ENCODE results near the gene DDX51.

DDX51 gene

DNA sequence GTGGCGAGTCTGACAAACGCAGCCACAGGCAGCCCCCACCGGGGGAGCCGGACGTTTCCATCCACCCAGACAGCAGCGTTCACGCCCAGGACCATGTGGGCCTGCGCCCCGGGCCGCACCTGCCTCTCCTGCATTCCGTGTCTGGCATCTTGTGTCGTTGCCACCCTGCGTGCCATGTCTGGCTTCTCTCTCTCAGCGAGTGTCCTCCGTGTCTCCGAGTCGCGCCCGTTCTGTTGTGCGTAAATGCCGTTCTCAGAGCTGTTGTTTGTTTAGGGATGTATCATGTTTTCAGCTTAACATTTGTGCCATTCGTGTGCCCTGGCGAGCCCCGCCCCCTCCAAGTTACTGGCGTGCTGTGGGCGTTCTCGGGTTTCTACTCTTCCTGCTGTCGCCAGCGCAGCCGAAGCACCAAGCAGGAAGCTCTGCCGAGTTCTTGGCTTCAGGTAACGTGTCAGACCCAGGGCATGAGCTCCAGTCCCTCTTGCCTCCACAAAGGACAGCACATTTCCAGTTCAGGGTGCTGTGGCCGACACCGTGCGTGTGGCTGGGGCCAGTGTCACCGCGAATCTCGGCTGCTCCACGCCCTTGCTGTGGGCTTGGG, 34.8 kb upstream of the DDX51 start:
- peak; percentile 53 for DNase-seq (ENCODE audit: low read depth)

DNA sequence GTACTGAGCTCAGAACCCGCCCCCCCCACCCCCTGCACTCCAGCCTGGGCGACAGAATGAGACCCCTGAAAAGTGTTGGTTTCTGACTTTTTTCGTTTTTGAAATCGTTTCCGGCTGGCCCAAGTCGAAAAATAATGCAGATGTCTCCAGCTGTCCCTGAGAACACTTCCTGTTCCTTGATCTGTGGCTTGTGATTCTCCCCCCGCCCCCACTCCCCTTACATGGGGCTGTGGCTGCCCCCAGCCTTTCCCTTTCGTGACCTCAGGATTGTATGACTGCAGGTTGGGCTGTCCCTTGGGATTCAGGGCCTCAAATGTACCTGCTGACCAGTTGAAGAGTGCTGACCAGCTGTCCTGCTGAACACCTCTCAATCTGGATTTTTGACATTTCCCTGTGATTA, 34.2 kb upstream of the DDX51 start:
- DNase-seq (ENCODE audit: low read depth): no peak

DNA sequence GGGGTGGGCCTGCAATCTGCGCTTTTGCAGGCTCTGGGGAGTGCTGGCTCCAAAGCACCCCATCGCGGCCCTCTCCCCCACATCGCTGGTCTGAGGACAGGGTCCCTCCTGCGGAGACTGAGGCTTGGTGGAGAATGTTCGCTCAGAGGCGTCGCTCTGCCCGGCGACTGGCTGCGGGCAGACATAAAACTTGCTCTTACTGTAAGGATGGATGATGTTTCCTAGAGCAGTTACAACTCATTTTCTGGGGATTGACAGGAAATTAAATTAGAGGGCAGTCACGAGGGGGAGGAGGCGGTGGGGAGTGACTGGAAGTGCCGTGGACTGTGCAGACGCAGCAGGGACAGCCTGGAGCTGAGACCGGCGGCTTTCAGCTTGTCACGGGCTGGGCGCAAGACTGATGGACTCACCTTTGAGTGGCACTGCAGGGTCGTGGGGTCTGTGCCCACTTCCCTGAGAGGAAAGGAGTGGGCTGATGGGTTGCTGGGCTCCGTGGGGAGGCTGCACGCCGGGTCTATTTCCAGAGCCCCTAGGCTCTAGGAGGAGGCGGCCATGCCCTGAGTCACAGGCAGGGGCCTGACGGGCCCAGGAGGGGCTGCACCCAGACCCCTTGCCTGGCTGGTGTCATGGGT, 32.9 kb upstream of the DDX51 start:
- no peak for DNase-seq (ENCODE audit: low read depth)

DNA sequence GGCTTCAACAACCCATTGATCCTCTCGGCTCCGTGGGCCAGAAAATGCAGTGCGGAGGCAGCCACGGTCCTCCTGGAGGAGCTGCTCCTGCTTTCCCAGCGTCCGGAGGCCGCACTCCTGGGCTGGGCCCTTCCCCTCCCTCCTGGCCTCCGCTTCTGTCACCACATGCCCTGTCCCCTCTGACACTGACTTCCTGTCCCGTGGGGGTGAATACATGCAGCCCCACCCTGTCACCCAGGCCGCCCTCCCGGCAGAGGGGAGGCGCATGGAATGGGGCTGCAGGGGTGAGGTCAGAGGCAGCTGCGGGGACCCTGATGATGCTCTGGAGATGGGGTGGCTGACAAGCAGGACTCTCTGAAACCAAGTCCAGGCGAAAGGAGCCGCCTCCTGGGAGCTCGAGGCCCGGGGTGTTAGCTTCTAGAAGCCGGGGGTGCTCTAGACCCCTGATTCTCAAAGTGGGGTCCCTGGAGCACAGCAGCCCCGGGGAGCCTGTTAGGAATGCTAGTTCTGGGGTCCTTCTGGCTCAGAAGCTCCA, 32.3 kb upstream of the DDX51 start:
- no peak for DNase-seq (ENCODE audit: low read depth)

DNA sequence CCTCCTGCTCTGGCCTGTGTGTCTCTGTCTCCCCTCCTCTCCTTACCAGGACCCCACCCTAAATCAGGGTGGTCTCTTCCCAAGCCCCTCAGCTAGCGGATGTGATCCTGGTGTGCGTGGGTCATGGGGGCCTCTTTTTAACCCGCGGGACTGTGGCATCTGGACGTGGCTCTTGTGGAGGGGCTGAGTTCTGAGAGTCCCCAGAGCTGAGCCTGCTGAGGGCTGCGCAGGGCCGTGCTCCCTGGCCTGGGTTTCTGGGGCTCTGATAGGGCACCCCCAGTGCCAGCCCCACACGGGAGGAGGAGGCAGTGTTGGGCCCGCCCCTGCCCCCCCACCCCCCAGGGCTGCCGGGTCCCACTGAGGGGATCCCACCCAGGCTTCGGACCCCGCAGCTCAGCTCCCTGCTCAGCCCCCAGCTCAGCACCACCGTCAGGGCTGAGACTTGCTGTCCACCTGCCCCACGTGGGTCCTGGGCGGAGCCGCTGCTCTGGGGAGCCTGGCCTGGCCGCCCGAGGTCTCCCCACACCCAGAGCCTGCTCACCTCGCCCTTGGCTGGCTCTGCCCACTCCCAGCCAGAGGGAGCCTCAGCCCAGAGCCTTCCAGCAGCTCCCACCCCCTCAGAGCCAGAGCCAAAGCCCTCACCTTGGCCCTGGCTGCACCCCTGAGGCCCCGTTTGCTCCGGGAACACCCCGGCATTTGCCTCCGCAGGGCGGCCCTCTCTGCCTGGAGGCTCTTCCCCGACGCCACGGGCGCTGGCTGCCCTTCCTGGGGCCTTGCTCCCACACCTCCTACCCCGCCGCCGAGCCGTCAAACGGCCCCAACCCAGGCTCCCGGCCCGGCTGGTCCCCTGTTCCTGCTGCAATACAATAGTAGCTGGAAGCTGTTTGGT, 31.6 kb upstream of the DDX51 start:
- no peak for DNase-seq (ENCODE audit: low read depth)

DNA sequence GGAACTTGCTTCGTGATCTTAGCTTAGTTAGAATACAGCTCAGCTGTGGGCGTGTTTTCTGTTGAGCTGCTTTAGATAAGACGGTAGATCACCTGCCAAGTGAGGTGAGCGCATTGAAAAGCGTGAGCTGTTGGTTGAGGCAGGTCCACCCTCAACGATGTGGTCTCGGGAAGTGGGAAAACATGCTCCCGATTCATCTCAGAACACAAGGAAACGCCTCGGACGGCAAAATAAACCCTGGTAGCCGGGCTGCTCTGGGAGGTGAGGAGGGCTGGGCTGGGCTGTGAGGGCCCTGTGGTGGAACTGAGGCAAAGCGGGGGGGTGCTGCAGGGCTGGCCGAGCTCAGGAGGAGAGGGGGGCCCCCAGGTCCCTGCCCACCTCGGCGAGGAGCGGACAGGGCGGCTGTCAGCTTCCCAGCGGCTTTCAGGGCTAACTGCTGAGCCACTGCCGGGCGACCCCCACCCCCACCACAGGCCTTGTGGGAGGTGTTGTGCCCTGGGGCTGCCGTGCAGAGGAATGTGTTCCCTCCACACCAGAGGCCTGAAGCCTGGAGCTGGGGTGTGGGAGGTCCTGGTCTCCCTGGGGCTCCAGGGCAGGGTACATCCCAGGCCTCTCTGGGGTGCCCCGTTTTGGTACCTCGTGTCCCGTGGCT, 30.8 kb upstream of the DDX51 start:
- DNase-seq (ENCODE audit: low read depth): no peak

DNA sequence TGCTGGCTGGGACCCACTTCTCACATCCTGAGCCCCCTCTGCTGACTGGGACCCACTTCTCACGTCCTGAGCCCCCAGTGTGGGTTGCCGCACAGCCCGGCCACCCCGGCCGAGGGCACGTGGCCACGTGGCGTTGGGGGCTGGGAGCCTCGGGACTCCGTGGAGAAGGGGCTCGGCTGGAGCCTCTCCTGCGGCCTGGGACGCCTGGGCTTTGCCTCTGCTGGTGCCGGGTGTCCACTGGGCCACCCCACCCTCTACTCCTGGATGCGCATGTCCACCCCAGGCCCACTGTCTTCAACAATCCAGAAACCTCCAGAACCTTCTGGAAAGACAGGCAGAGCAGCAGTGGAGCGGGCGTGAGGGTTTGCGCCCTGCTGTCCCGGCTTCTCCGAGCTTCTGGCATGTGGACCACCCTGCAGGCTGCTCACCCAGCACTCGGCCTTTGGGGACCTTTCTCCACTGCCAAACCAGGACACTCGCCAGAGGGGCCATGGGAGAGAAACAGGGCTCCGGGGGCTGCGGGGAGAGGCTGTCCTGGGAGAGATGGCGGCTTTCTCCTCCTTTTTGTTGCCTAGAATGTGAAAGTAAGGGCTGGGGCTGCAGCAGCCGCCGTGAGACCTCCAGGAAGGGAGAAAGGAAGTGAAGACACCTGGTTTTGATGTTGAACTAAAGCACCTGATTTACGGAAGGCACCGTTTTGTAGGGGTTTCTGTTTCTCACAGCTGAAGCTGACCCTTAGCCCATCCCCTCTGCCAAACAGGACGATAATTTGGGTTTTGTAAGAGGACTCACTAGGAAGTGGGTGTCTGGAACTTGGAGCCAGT, 30.1 kb upstream of the DDX51 start:
- no peak for DNase-seq (ENCODE audit: low read depth)

DNA sequence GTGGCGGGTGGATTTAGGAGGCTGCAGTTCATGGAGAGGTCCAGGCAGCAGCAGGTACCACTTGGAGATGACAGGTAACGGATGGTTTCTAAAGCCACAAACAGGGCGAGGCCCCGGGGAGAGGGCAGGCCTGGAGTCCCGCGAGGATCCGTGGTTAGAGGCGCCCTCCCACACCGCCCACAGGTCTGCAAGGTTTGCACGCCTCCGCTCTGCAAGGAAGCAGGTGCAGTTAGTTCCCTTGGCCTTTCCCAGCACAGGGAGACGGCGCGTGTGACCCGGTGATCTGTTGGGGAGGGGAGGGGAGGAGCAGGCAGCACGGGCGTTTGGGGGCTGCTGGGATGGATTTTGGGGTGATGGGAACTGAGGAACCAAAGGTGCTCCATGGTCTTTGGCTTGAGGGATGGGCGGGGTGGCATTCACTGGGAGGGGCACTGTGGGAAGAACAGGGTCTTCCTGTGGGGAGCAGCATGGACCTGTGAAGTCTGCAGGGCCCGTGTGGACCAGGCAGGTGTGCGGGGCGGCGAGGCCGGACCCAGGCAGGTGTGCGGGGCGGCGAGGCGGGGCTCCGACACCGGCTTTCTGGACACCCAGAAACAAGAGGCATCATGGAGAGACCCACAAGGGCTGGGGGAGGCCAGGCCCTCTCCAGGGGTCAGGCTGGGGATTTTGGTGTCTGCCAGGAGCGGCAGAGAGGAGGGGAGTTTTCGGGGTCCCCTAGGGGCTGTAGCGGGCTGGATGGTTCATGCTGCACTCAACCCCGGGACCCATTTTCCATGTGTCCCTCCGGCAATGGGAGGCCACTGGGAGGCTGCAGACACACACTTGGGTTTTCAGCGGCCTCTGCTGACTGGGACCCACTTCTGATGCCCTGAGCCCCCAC, 29.3 kb upstream of the DDX51 start:
- DNase-seq (ENCODE audit: low read depth): no peak

DNA sequence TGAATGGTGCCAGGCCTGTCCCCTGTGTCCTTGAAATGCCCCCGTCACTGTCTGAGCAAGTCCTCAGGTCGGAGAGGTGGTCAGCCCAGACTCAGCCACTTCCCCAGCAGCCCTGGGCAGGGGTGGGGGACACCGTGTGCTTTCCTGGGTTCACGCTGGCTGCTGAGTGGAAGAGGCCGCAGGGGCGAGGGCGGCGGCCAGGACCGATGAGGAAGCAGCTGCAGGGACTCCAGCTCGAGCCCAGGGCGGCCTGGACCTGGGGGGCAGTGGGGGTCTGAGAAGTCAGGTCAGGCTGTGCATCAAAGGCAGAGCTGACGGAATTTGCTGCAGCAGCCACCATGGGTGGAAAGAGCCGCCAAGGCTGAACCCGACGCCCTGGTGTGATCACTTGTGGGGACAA, 28.5 kb upstream of the DDX51 start:
- DNase-seq (ENCODE audit: low read depth): no peak

DNA sequence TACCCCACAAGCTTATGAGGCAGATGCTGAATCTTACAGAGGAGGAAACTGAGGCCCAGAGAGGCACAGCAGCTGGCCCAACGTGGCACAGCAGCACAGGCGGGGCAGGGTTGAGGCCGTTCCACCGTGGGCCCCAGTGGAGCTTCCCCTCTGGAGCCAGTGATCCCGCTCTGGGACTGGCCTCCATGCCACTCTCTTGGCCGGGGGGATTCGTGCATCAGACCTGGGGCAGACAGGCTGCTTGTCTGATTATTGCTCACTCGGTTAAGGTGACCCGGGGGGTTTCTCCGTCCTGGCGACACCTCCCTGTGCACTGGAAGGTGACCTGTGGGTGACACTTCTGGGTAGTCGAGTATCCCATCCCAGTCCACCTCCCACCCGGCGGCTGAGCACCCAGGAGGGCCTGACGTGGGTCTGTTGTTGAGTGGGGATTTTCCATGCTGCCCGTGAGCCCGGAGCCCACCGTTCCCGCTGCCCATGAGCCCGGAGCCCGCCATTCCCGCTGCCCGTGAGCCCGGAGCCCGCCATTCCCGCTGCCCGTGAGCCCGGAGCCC, 27.9 kb upstream of the DDX51 start:
- DNase-seq (ENCODE audit: low read depth): no peak

DNA sequence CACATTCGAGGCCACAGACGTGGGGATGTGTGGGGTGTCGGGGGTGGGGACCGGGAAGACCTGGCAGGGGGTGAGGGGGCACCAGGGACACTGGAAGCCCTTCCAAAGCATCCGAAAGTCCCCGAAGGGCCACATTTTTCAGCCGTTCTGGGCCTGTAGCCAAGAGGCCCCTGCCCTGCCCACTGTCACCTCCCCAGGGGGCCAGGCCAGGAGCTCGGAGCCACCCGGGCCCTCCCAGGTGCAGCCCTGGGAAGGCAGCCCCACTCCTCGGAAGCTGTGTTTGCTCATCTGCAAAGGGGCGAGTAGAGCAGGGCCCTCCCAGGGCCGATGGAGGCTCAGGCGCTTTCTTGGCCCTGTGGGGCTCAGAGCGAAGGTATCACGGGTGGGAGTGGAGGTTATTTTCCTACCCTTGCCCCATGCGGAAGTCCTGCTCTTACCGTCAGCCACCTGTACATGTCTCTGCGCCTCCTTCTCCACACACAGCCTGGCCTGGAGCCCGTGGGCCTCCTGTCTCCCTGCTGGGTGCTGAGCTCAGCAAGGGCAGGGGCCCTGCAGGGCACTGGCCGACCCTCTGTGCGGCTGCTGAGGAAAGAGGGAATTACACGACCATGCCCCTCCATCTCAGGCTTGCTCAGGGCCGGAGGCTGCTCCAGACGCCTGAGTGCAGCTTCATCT, 27.3 kb upstream of the DDX51 start:
- DNase-seq (ENCODE audit: low read depth): no peak

DNA sequence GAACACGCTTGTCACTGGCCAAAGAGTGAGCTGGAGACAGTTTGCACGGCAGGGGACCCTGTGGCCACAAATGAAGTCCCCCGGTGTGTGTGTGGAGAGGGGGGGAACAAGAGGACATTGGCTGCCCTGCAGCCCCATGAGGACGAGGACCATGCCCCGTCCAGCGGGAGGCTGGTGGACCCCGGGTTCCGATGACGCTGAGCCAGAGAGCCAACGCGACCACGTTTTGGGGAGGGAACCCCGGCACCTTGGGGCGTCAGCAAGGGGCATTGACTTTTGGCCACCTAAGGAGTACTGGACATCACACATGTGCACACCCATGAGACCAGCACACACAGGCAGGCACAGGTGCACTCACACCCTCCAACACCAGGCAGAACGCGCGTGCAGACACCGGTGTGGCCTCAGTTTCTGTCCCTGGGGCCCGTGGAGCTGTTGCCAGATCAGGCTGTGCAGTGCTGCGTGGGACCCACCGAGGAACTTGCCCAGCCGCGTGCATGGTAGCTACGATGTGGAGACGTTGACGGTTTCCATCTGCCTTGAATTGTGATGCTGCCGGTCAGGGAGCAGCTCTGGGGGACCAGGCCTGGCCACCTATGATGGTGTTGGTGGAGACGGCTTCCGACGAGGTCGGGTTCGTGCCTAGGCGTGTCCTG, 26.6 kb upstream of the DDX51 start:
- no peak for DNase-seq (ENCODE audit: low read depth)

DNA sequence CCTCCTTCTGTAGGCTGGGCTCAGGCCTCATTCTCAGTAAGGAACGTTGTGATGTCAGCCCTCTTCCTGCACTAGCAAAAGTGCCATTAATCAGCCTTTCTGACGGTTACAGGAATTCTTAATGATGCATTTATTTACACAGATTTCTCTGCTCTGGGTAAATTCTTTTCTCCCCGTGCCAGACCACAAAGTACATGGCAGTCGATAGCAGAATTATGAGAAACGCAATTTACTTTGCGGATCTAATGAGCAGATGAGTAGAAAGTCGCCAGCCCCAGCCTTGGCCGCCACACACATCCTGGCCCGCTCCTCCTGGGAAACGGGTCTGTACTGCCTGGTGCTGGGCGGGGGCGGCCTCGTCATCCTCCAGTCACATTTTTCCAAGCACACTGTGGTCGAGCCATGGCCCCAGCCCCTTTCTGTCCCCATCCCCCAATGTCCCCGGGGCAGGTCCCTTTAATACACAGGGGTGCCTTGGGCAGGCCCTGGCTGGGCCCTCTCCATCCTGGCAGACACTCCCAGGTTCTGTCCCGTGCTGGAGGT, 26.0 kb upstream of the DDX51 start:
- no peak for DNase-seq (ENCODE audit: low read depth)

DNA sequence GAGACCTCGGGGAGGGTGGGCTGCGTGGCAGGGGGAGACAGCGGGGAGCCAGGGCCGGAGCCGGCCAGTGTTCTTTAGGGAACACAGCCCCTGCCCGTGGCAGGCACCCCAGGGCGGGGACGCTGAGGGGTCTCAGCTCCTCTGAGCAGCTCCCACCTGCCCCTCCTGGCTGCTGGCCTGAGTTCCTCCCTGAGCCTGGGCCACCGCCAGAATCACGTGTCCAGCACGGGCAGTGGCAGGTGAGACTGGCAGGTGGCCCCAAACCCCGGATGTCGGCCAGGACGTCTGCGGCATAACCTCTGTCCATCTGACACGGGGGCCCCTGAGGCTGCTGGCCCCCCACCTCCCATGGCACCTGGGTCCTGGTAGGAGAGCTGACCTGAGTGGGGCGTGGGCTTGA, 25.3 kb upstream of the DDX51 start:
- no peak for DNase-seq (ENCODE audit: low read depth)

DNA sequence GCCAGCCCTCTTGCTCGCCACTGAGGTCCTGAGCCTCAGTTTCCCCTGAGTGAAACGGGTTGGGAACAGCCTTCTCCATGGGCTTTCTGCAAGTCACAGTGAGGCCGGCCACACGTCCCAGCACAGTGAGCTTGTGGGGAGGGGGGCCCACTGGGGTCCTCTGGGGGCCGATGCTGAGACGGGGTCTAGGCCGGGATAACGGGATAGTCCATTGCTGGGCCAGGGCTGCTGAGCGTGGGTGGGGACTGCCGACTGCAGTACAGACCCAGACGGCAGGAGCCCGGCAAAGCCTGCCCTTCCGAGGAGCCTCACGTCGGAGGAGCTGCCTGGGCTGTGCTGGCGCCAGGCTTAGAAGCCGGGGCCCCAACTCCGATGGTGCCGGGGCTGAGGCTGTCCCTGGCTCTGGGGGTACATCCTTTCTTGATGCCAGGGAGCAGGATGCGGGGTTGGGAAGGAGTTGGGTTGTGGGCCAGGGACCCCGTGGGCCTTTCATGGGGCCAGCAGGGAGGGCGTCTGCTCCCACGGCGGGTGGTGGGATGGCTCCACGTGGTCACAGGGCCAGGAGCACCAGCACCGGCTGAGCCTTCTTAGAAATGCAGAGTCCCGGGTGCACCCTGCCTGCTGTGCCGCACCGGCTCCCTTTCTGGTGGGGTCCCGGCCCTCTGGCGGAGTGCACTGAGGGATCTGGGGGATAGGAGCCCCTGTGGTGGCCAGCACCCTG, 24.4 kb upstream of the DDX51 start:
- no peak for DNase-seq (ENCODE audit: low read depth)

DNA sequence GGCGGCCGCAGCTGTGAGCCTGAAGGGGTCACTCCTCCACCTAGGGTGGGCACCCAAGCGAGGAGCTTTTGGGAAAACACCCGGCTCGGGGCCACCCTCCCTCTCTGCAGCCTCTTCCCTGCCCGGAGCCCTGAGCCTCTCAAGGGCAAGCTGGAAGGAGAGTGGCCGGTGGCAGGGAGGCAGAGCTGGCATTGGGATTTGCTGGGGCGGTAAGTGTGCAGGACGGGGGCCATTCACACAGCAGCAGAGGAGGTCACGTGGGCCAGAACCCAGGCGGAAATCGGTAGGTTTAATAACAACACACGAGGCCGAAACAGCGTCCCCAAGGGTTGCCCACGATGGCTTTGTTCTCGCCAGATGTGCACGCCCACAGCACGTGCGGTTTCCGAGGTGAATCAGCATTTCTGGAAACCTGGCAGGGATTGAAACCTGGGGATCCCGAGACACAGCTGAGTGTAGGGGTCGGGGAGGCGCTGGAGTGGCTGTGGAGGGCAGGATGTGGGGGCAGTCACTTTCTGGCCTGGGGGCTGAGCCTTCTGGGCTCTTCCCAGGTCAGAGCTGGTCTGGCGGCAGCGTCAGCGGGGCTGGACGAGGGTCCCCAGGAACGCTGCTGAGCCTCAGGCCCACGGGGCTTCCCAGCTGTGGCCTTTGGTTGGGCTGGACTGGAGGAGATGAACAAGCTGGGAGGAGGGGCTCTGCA, 23.6 kb upstream of the DDX51 start:
- no peak for DNase-seq (ENCODE audit: low read depth)

DNA sequence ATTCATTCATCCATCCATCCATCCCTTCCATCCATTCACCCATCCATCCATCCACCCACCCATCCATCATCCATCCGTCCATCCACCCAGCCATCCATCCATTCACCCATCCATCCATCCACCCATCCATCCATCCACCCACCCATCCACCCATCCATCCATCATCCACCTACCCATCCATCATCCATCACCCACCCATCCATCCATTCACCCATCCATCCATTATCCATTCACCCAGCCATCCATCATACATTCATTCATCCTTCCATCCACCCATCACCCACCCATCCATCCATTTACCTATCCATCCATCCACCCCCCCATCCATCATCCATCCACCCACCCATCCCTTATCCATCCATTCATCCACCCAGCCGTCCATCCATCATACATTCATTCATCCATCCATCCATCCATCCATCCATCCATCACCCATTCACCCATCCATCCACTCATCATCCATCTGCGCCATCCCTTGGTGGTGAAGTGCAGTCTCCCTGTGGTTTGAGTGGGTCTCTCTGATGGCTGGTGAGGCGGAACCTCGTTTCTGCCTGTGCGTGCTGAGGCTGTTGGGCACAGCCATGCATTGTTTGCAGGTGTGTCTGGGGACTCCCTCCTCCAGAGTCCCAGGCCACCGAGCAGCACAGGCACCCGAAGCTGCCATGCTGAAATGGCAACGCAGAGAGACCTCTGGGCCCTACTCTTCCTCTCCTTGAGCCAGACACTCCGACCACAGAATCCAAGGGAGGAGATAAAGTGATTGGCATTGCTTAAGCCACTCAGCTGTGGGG, 22.9 kb upstream of the DDX51 start:
- DNase-seq (ENCODE audit: low read depth): no peak
